SU-DHL-6 (cell line): ENCODE results near the gene PCBP1.
"Not testable (repeated sequence)": the region's sequence is repeated elsewhere in the genome, so short reads cannot be mapped to it uniquely, and the experiment has no call there.

Source experiments
- H2AFZ ChIP-seq: fragments of 200-600 bp; sonication (generic); 2 replicates; pipeline ENCODE4 v1.6.1; 2014; ENCODE audit warnings: low read depth, mild to moderate bottlenecking, moderate library complexity, mixed read lengths, antibody characterized with exemption, low read length; ENCODE audit not compliant: severe bottlenecking
- H3F3A ChIP-seq: fragments of 200-600 bp; shearing (Covaris generic); 2 replicates; pipeline ENCODE4 v1.6.0; 2016; ENCODE audit warnings: antibody characterized with exemption, mild to moderate bottlenecking; ENCODE audit not compliant: insufficient read depth
- H3K27ac ChIP-seq: fragments of 200-600 bp; sonication (generic); 2 replicates; pipeline ENCODE4 v1.5.1; 2016; ENCODE audit warnings: low read depth, mild to moderate bottlenecking, low read length, moderate library complexity, mixed read lengths
- H3K27me3 ChIP-seq: fragments of 200-600 bp; sonication (generic), shearing (Covaris generic); 2 replicates; pipeline ENCODE4 v1.6.0; 2014; ENCODE audit warnings: mild to moderate bottlenecking, low read length
- H3K36me3 ChIP-seq: fragments of 200-600 bp; sonication (generic); 2 replicates; pipeline ENCODE4 v1.6.1; 2014; ENCODE audit warnings: mild to moderate bottlenecking, low read length, mixed read lengths
- H3K4me2 ChIP-seq: fragments of 300-600, 200-600 bp; shearing (Covaris generic), sonication (generic); 2 replicates; pipeline ENCODE4 v1.6.0; 2014; ENCODE audit warnings: low read length, low read depth, mild to moderate bottlenecking; ENCODE audit not compliant: poor library complexity, severe bottlenecking
- H3K4me3 ChIP-seq: fragments of 200-600 bp; sonication (generic); 2 replicates; pipeline ENCODE4 v1.5.1; 2014; ENCODE audit warnings: antibody characterized with exemption, low read length, mild to moderate bottlenecking, mixed read lengths; ENCODE audit not compliant: insufficient read depth, poor library complexity, severe bottlenecking
- H3K79me2 ChIP-seq: fragments of 200-600 bp; sonication (generic); 2 replicates; pipeline ENCODE4 v1.6.1; 2014; ENCODE audit warnings: mild to moderate bottlenecking, low read length, moderate library complexity; ENCODE audit not compliant: insufficient read depth
- H3K9ac ChIP-seq: fragments of 200-600 bp; sonication (generic); 2 replicates; pipeline ENCODE4 v1.7.0; 2014; ENCODE audit warnings: mild to moderate bottlenecking, low read length
- H3K9me2 ChIP-seq: fragments of 200-600 bp; sonication (generic); replicated peaks from 2 replicates; pipeline ENCODE4 v1.6.1; 2014; ENCODE audit warnings: low read length; ENCODE audit not compliant: insufficient read depth
- H3K9me3 ChIP-seq: fragments of 200-600 bp; sonication (generic); 2 replicates; pipeline ENCODE4 v1.6.1; 2014; ENCODE audit warnings: low read length, mixed read lengths; ENCODE audit not compliant: insufficient read depth
- H4K20me1 ChIP-seq: fragments of 200-600 bp; sonication (generic); 2 replicates; pipeline ENCODE4 v1.6.1; 2014; ENCODE audit warnings: low read depth, mild to moderate bottlenecking, antibody characterized with exemption, low read length, moderate library complexity, mixed read lengths
- EZH2phosphoT487 ChIP-seq: fragments of 200-600 bp; sonication (generic), shearing (Covaris generic); conservative IDR thresholded peaks from 2 replicates; pipeline ENCODE4 v1.6.1; 2018; ENCODE audit warnings: mild to moderate bottlenecking, antibody characterized with exemption, low read length, moderate library complexity, mixed read lengths
- TF ChIP-seq, protein P1 (sequence below): fragments of 200-600 bp; sonication (generic); IDR thresholded peaks from one replicate; pipeline ENCODE4 v1.5.1; 2017; ENCODE audit warnings: antibody characterized with exemption, mild to moderate bottlenecking, low read length, moderate library complexity; ENCODE audit not compliant: insufficient read depth, poor library complexity, severe bottlenecking

Gene PCBP1

DNA sequence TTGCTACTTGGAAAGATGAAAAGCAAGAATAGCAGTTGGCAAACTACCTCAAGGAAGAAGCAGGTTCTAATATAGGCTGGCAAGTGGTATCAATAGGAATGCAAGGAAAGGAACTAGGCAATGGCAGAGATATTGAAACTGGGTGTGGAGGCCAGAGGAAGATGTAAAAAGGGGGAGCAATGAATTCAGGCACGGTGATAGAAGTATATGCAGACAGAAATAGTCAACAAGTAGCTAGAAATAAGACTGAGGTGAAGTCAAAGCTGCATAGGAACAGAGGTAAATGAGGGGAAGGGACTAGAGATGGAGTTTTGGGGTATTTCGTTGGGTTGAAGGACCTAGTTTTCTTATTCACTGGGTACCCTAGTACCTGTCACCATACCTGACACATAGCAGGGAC, 4.1 kb downstream of the PCBP1 start:
- no peak overlapping the region for H3K9ac ChIP-seq
- peak overlapping the region; percentile 2 for H3K4me2 ChIP-seq
- H3K9me3 ChIP-seq, result no peaks in the 10 kb centered on the region
- peaks cover 15% of the 10 kb centered on the region for H3K36me3 ChIP-seq
- H2AFZ ChIP-seq, result no peak overlapping the region
- no peak overlapping the region for H3K4me3 ChIP-seq
- peaks cover 61% of the 10 kb centered on the region for H3F3A ChIP-seq
- H3K9me2 ChIP-seq, result no peaks in the 10 kb centered on the region
- no peaks in the 10 kb centered on the region for H4K20me1 ChIP-seq
- H3K27me3 ChIP-seq, result no peaks in the 10 kb centered on the region
- H3K79me2 ChIP-seq, result peaks cover 20% of the 10 kb centered on the region
- peak overlapping the region; percentile 98 for H3K27ac ChIP-seq
- TF ChIP-seq, protein P1, sequence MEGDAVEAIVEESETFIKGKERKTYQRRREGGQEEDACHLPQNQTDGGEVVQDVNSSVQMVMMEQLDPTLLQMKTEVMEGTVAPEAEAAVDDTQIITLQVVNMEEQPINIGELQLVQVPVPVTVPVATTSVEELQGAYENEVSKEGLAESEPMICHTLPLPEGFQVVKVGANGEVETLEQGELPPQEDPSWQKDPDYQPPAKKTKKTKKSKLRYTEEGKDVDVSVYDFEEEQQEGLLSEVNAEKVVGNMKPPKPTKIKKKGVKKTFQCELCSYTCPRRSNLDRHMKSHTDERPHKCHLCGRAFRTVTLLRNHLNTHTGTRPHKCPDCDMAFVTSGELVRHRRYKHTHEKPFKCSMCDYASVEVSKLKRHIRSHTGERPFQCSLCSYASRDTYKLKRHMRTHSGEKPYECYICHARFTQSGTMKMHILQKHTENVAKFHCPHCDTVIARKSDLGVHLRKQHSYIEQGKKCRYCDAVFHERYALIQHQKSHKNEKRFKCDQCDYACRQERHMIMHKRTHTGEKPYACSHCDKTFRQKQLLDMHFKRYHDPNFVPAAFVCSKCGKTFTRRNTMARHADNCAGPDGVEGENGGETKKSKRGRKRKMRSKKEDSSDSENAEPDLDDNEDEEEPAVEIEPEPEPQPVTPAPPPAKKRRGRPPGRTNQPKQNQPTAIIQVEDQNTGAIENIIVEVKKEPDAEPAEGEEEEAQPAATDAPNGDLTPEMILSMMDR, result no peak
- TF ChIP-seq EZH2phosphoT487, result no peak

DNA sequence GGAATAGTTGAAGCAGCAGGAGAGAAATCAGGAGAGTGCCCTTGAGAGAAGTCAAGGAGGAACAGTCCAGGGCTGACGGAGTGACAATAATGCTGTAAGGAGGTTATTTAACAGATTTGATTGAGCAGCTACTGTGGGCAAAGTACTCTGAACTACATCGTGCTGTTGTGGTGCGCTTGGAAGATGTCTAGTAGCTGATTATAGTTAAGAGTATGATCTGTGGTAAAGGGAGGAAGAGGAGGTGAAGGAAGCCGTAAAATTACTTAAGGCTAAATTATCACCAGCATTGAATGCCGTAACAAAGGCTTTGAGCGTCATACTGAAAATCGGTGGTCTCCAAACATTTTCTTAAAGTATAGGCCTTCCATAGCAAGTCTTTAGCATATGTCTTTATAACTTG, 4.5 kb downstream of the PCBP1 start:
- Histone ChIP-seq H3F3A (peaks cover 58% of the 10 kb centered on the region), H3K4me3 (no peak overlapping the region), H4K20me1 (no peaks in the 10 kb centered on the region), H2AFZ (no peak overlapping the region), H3K9me3 (no peaks in the 10 kb centered on the region), H3K79me2 (peaks cover 20% of the 10 kb centered on the region), H3K27ac (peak overlapping the region; percentile 98), H3K36me3 (peaks cover 15% of the 10 kb centered on the region), H3K9me2 (no peaks in the 10 kb centered on the region), H3K9ac (no peak overlapping the region), H3K27me3 (no peaks in the 10 kb centered on the region), H3K4me2 (no peak overlapping the region)
- TF ChIP-seq EZH2phosphoT487, result no peak

DNA sequence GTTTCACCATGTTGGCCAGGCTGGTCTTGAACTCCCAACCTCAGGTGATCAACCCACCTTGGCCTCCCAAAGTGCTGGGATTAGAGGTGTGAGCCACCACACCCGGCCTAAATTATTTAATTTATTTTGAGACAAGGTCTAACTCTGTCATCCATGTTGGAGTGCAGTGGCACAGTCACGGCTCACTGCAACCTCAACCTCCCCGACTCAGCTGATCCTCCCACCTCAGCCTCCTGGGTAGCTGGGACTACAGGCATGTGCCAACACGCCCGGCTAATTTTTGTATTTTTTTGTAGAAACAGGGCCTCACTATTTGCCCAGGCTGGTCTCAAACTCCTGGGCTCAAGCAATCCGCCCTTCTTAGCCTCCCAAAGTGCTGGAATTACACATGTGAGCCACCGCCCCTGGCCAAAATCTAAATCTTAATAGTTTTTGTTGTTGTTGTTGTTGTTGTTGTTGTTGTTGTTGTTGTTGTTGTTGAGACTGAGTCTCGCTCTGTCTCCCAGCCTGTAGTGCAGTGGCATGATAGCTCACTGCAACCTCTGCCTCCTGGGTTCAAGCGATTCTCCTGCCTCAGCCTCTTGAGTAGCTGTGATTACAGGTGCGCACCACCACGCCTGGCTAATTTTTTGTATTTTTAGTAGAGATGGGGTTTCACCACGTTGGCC, 5.4 kb downstream of the PCBP1 start:
- not testable (repeated sequence) for H3K9ac ChIP-seq, H3K9me3 ChIP-seq, H3K4me3 ChIP-seq, H4K20me1 ChIP-seq, H3K9me2 ChIP-seq, H3K27me3 ChIP-seq, H2AFZ ChIP-seq, H3K4me2 ChIP-seq
- Histone ChIP-seq H3K27ac (peak overlapping the region; percentile 45; the same call in 1 of the 2 replicates), H3F3A (peaks cover 58% of the 10 kb centered on the region), H3K36me3 (peaks cover 15% of the 10 kb centered on the region), H3K79me2 (peaks cover 17% of the 10 kb centered on the region)

DNA sequence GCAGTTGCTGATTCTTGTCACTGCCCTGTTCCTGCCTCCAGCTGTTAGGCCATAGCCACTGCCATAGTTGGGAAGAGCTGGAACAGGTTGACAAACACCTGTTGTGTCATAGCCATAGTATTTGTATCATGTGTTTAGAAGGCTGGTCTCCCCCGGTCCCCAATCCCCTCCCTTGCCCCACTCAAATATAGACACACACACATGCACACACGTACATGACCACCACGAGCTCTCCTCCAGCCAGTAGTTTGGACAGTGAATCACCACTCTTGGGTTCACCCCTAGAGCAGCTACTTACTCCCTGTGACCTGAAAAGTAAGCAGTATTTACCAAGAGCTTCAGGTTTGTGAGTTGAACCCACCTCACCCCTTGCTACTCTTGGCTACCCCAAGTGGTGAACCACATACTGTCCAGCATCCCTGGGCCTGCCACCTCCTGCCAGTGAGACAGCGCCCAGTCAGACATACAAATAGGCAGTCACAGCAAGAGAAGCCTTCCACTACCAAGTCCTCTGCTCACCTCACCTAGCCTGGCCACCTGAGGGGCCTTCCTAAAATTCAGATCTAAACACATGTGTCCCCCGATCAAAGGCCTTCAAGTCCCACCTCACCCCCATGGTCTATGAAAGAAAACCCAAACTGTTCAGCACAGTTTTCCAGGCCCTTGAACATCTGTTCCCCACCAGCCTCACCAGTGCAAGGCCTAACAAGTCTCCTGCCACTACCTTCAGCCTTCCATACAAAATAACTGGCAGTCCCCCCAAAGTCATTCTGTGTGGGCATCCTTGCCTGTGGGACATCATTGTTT, 7.1 kb downstream of the PCBP1 start:
- no peaks in the 10 kb centered on the region for H3K27me3 ChIP-seq
- H4K20me1 ChIP-seq, result no peaks in the 10 kb centered on the region
- H3F3A ChIP-seq, result peaks cover 60% of the 10 kb centered on the region
- H3K4me3 ChIP-seq, result peak overlapping the region; percentile 17
- peak overlapping the region; percentile 90 for H3K27ac ChIP-seq
- no peak for TF ChIP-seq EZH2phosphoT487
- TF ChIP-seq, protein P1, result no peak
- H3K4me2 ChIP-seq, result peak overlapping the region; percentile 77
- H3K9ac ChIP-seq, result peak overlapping the region; percentile 61
- H3K36me3 ChIP-seq, result no peaks in the 10 kb centered on the region
- H3K79me2 ChIP-seq, result peaks cover under 1% of the 10 kb centered on the region; the same call in 1 of the 2 replicates
- no peaks in the 10 kb centered on the region for H3K9me2 ChIP-seq
- H3K9me3 ChIP-seq, result no peaks in the 10 kb centered on the region
- H2AFZ ChIP-seq, result no peak overlapping the region
